Measurements from ENCODE around the gene NEURL2.
"Not testable (repeated sequence)": the region's sequence is repeated elsewhere in the genome, so short reads cannot be mapped to it uniquely, and the experiment has no call there.

NEURL2 gene

GRCh38 chr20:45904583-45905504 lies 13.8 kb upstream of the NEURL2 start:
- no peak; the same call in 2 of the 3 replicates for ATAC-seq
- TF ChIP-seq ZNF70 (CRISPR knock-in tag; IDR thresholded peaks at IDR 0.05) (no peak), ZNF565 (CRISPR knock-in tag; conservative IDR thresholded peaks at IDR 0.05; ENCODE audit: low read depth) (no peak), BACH2 (CRISPR knock-in tag; IDR thresholded peaks at IDR 0.05; ENCODE audit: borderline replicate concordance) (no peak), ESRRG (CRISPR knock-in tag; IDR thresholded peaks at IDR 0.05) (no peak), OSR1 (CRISPR knock-in tag; IDR thresholded peaks at IDR 0.05) (no peak), SNAI2 (CRISPR knock-in tag; IDR thresholded peaks at IDR 0.05) (no peak)
- TF ChIP-seq, protein P1, sequence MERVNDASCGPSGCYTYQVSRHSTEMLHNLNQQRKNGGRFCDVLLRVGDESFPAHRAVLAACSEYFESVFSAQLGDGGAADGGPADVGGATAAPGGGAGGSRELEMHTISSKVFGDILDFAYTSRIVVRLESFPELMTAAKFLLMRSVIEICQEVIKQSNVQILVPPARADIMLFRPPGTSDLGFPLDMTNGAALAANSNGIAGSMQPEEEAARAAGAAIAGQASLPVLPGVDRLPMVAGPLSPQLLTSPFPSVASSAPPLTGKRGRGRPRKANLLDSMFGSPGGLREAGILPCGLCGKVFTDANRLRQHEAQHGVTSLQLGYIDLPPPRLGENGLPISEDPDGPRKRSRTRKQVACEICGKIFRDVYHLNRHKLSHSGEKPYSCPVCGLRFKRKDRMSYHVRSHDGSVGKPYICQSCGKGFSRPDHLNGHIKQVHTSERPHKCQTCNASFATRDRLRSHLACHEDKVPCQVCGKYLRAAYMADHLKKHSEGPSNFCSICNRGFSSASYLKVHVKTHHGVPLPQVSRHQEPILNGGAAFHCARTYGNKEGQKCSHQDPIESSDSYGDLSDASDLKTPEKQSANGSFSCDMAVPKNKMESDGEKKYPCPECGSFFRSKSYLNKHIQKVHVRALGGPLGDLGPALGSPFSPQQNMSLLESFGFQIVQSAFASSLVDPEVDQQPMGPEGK (CRISPR knock-in tag; IDR thresholded peaks at IDR 0.05; ENCODE audit: borderline replicate concordance): no peak
- TF ChIP-seq, protein P2, sequence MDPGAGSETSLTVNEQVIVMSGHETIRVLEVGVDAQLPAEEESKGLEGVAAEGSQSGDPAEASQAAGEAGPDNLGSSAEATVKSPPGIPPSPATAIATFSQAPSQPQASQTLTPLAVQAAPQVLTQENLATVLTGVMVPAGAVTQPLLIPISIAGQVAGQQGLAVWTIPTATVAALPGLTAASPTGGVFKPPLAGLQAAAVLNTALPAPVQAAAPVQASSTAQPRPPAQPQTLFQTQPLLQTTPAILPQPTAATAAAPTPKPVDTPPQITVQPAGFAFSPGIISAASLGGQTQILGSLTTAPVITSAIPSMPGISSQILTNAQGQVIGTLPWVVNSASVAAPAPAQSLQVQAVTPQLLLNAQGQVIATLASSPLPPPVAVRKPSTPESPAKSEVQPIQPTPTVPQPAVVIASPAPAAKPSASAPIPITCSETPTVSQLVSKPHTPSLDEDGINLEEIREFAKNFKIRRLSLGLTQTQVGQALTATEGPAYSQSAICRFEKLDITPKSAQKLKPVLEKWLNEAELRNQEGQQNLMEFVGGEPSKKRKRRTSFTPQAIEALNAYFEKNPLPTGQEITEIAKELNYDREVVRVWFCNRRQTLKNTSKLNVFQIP (CRISPR knock-in tag; IDR thresholded peaks at IDR 0.05; ENCODE audit: borderline replicate concordance, low read depth): no peak
- TF ChIP-seq, protein P3, sequence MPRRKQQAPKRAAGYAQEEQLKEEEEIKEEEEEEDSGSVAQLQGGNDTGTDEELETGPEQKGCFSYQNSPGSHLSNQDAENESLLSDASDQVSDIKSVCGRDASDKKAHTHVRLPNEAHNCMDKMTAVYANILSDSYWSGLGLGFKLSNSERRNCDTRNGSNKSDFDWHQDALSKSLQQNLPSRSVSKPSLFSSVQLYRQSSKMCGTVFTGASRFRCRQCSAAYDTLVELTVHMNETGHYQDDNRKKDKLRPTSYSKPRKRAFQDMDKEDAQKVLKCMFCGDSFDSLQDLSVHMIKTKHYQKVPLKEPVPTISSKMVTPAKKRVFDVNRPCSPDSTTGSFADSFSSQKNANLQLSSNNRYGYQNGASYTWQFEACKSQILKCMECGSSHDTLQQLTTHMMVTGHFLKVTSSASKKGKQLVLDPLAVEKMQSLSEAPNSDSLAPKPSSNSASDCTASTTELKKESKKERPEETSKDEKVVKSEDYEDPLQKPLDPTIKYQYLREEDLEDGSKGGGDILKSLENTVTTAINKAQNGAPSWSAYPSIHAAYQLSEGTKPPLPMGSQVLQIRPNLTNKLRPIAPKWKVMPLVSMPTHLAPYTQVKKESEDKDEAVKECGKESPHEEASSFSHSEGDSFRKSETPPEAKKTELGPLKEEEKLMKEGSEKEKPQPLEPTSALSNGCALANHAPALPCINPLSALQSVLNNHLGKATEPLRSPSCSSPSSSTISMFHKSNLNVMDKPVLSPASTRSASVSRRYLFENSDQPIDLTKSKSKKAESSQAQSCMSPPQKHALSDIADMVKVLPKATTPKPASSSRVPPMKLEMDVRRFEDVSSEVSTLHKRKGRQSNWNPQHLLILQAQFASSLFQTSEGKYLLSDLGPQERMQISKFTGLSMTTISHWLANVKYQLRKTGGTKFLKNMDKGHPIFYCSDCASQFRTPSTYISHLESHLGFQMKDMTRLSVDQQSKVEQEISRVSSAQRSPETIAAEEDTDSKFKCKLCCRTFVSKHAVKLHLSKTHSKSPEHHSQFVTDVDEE (CRISPR knock-in tag; IDR thresholded peaks at IDR 0.05): no peak

GRCh38 chr20:45902199-45902701 lies 11.2 kb upstream of the NEURL2 start:
- TF ChIP-seq OSR1 (CRISPR knock-in tag; IDR thresholded peaks at IDR 0.05) (no peak), TOX (CRISPR knock-in tag; IDR thresholded peaks at IDR 0.05; ENCODE audit: borderline replicate concordance) (no peak), ZFP30 (CRISPR knock-in tag; IDR thresholded peaks at IDR 0.05) (no peak), RARB (CRISPR knock-in tag; IDR thresholded peaks at IDR 0.05) (no peak), GLIS3 (CRISPR knock-in tag; IDR thresholded peaks at IDR 0.05) (no peak), ARNTL (CRISPR knock-in tag; IDR thresholded peaks at IDR 0.05; ENCODE audit: borderline replicate concordance, low read depth) (no peak), TCF4 (CRISPR knock-in tag; IDR thresholded peaks at IDR 0.05; ENCODE audit: borderline replicate concordance) (no peak), ZNF8 (CRISPR knock-in tag; IDR thresholded peaks at IDR 0.05) (no peak), BACH2 (CRISPR knock-in tag; IDR thresholded peaks at IDR 0.05; ENCODE audit: borderline replicate concordance) (no peak), ISL1 (CRISPR knock-in tag; IDR thresholded peaks at IDR 0.05) (no peak), SNAI2 (CRISPR knock-in tag; IDR thresholded peaks at IDR 0.05) (no peak), CSDC2 (CRISPR knock-in tag; IDR thresholded peaks at IDR 0.05) (no peak), ZC3H10 (CRISPR knock-in tag; IDR thresholded peaks at IDR 0.05) (no peak), ZFP3 (CRISPR knock-in tag; IDR thresholded peaks at IDR 0.05) (no peak)
- TF ChIP-seq, protein P2 (CRISPR knock-in tag; IDR thresholded peaks at IDR 0.05; ENCODE audit: borderline replicate concordance, low read depth): no peak
- TF ChIP-seq, protein P1 (CRISPR knock-in tag; IDR thresholded peaks at IDR 0.05; ENCODE audit: borderline replicate concordance): no peak
- no peak for ATAC-seq

- not testable (repeated sequence) for ATAC-seq
Observed at GRCh38 chr20:45901332-45901731, 10.3 kb upstream of the NEURL2 start.

Data from SK-N-SH treated with all-trans-retinoic acid at 6 μM for 48 hours (cell line).